Uterus (tissue), 4 donors: Measurements from ENCODE around the gene MTFR1L. TPM values are rescaled to one million over a fixed set of nuclear protein-coding genes. Genes with fewer than 3 reads are reported as not detected.

Source experiments
- DNase-seq, 2 donors: peaks; one replicate each; pipeline ENCODE4 v3.0.0-alpha.2; 2019 to 2020
- H3K27ac ChIP-seq, 2 donors: fragments of 200-600 bp; sonication (generic); 1 replicate in 1 of 2; 2 replicates in 1 of 2; pipeline ENCODE4 v1.5.1; 2016 to 2018
- H3K27me3 ChIP-seq, 2 donors: fragments of 200-600 bp; sonication (generic); one replicate each; pipeline ENCODE4 v1.5.1; 2018 to 2019; ENCODE audit warnings: control low read depth in 1 of 2
- H3K36me3 ChIP-seq, 2 donors: fragments of 200-600 bp; sonication (generic); one replicate each; pipeline ENCODE4 v1.5.1; 2019; ENCODE audit warnings: control low read depth in 1 of 2
- H3K4me1 ChIP-seq, 2 donors: fragments of 200-600 bp; sonication (generic); one replicate each; pipeline ENCODE4 v1.5.1; 2018 to 2019; ENCODE audit warnings: control low read depth in 1 of 2
- H3K4me3 ChIP-seq, 2 donors: fragments of 200-600 bp; sonication (generic); 1 replicate in 1 of 2; 2 replicates in 1 of 2; pipeline ENCODE4 v1.5.1; 2018 to 2019; ENCODE audit warnings: mild to moderate bottlenecking in 1 of 2
- H3K9me3 ChIP-seq, 2 donors: fragments of 200-600 bp; sonication (generic); one replicate each; pipeline ENCODE4 v1.5.1; 2019; ENCODE audit warnings: control low read depth in 1 of 2
- POLR2A ChIP-seq, 2 donors: fragments of 450-650 bp; IDR thresholded peaks; one replicate each; pipeline ENCODE4 v1.6.1; 2016; ENCODE audit warnings: antibody characterized with exemption in 2 of 2, mild to moderate bottlenecking in 1 of 2, moderate library complexity in 1 of 2
- intact Hi-C: fragments of 100-400 bp; cut with DNase I; formaldehyde crosslinking; loops from one replicate; pipeline ENCODE4 v1.15.1; 2023; ENCODE audit warnings: low total_unique reads
- total RNA-seq, 4 donors: library from RNA; depleted of rRNA in 3 of 4; stranded (reverse); fragments of >200 nt in 3 of 4; gene quantifications; one replicate each; pipeline versions ENCODE4 v1.1.0 to v1.2.4, GENCODE V29; 2014 to 2023
- TF ChIP-seq, protein P1 (sequence below), 4 experiments: fragments of 200-600 bp in 2 of 4; fragments of 450-650 bp in 2 of 4; sonication (generic) in 2 of 4; IDR thresholded peaks; one replicate each; pipeline ENCODE4 v1.5.1; 2016 to 2019; ENCODE audit warnings: antibody characterized with exemption in 4 of 4, mild to moderate bottlenecking in 2 of 4, moderate library complexity in 1 of 4
- donor health status: DM: yes; HTN: yes; CAD: no.

MTFR1L gene
- 100 to 1,000 TPM in 1 of 4 donors, 10 to 100 TPM in 3; 51.5 to 106 (median 63.7) TPM for total RNA-seq

DNA sequence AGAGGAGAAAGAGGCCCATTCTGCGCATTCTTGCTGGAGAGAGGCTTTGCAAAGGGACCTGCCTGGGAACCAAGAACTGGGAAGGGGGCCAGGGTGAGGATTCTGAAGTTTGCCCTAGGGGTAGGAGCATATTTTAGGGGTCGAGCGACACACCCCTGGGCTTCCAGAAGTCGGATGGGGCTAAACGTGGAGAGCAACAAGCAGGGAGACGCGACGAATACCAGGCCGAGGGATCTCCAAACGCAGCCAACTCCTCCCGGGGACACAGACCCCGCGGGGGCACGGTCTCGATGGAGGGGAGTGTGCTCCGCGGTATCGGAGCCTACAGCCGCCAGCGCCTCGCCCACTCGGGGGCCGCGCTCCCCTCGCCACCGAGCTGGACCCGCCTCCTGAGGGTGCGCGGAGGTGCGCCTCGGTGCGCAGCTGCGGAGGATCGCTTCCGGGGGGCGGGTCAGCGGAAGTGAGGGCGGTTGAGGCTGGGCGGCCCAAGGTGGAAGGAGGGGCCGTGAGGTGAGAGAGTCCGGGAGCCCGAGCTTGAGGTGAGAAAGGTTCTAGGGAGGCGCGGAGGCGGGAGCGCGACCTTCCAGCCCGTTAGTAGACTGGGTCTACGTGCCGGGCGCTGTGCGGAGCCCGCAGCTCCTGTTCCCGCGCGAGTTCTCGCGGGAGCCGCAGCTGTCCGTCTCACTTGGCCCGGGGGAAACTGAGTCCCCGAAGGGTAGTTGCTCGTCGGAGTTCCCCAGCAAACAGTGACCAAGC, at the start of gene MTFR1L:
Gene MTFR1L, plus strand, starts transcription at position 464 of the 756 bp plus-strand sequence. CDS start 3,151 bp downstream, outside the sequence.
- H3K9me3 ChIP-seq: no peaks in the 10 kb centered on the region
- H3K27me3 ChIP-seq: no peaks in the 10 kb centered on the region
- H3K4me1 ChIP-seq: peaks cover 0 to 13% of the 10 kb centered on the region in 2 donors
- no peaks in the 10 kb centered on the region for H3K36me3 ChIP-seq
- intact Hi-C loops: no loop called here
- H3K27ac ChIP-seq: peak within 1 kb of the TSS; percentile 78 to 87
- TF ChIP-seq, protein P1, sequence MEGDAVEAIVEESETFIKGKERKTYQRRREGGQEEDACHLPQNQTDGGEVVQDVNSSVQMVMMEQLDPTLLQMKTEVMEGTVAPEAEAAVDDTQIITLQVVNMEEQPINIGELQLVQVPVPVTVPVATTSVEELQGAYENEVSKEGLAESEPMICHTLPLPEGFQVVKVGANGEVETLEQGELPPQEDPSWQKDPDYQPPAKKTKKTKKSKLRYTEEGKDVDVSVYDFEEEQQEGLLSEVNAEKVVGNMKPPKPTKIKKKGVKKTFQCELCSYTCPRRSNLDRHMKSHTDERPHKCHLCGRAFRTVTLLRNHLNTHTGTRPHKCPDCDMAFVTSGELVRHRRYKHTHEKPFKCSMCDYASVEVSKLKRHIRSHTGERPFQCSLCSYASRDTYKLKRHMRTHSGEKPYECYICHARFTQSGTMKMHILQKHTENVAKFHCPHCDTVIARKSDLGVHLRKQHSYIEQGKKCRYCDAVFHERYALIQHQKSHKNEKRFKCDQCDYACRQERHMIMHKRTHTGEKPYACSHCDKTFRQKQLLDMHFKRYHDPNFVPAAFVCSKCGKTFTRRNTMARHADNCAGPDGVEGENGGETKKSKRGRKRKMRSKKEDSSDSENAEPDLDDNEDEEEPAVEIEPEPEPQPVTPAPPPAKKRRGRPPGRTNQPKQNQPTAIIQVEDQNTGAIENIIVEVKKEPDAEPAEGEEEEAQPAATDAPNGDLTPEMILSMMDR (IDR thresholded peaks at IDR 0.05): peak in 1 of 4 experiments; percentile 26
- TF ChIP-seq POLR2A (IDR thresholded peaks at IDR 0.05): peak; percentile 73 to 90
- peak; percentile 82 to 87 for DNase-seq
- H3K4me3 ChIP-seq: peak within 1 kb of the TSS; percentile 66 to 92

DNA sequence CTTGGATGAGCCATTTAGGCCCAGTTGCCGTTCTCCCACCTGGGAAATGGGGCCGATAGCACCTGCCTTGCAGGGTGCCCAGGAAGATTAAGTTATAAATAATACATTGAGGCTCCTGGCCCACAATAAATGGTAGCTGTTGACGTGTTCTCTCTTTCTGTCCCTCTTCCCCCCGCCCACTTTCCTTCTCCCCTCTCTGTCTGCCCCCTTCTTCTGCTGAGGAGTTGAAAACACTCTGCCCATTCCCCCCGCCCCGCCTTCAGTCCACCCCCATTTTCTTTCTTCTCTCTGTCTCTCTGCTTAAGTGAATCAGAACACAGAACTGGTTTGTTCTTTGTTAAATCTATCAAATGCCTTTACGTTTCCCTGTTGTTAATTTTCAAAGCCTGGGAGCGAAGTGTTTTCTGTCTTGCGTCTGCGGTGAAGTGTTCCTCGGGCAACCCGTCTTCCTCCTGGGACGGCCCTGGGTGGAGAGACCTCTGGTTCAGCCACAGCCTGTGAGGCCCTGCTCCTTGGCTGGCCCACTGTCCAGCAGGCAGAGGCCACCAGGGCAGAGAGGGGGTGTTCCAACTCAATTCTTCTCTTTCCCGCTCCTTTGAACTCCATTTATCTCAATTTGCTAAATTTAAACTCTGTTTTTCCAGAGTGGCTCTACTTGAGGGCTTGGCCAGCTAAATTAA, 49.1 kb upstream of the MTFR1L start:
- Histone ChIP-seq H3K9me3 (no peaks in the 10 kb centered on the region), H3K27ac (peak overlapping the region; percentile 56 to 77), H3K4me3 (no peak overlapping the region), H3K36me3 (no peaks in the 10 kb centered on the region), H3K4me1 (peaks cover 11 to 21% of the 10 kb centered on the region in 2 donors), H3K27me3 (no peaks in the 10 kb centered on the region)
- intact Hi-C loops: no loop called here
- TF ChIP-seq POLR2A (IDR thresholded peaks at IDR 0.05): no peak
- TF ChIP-seq, protein P1 (IDR thresholded peaks at IDR 0.05): no peak
- DNase-seq: peak in 1 of 2 donors; percentile 34

DNA sequence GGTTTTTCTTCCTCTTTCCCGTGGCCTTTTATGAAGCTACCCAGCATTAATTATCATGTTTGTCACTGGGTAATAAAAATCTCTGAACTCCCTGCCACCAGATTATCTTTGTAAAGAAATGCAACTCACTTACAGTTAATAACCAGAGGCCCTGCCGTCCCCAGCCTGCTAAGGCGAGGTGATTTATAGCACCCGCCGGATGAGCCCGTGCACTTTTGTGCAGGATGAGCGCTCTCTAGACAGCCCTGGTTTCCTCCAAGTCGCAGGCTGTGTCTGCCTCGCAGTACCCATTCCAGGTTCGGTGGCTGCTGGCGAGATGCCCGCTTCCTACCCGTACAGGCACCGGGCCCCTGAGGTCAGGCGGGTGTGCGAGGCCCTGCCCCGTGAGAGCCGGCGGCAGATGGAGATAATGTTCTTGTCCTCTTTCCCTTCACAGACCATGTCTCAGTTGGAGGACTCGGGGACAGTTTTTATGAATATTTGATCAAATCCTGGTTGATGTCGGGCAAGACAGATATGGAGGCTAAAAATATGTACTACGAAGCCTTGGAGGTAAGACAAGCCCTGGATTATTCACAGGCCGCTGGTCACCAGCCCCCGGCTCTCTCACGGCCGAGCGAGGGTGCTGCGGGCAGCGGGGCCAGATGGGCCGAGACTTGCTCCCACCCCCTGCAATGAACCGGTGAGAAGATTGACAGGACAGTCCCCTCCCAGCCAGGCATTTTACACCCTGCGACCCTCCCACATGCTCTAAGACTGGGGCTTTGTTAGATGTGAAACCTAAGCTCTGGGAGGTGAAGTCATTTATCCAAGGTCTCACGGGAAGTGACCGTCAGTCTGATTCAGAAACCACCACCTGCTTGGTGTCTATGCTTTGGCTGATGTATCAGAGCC, 48.3 kb upstream of the MTFR1L start:
- Histone ChIP-seq H3K9me3 (no peaks in the 10 kb centered on the region), H3K27ac (peak overlapping the region; percentile 56 to 77), H3K27me3 (no peaks in the 10 kb centered on the region), H3K4me1 (peaks cover 11 to 21% of the 10 kb centered on the region in 2 donors), H3K36me3 (no peaks in the 10 kb centered on the region), H3K4me3 (no peak overlapping the region)
- intact Hi-C loops: no loop called here
- TF ChIP-seq POLR2A (IDR thresholded peaks at IDR 0.05): no peak
- TF ChIP-seq, protein P1 (IDR thresholded peaks at IDR 0.05): no peak
- DNase-seq: peak; percentile 67 to 73

DNA sequence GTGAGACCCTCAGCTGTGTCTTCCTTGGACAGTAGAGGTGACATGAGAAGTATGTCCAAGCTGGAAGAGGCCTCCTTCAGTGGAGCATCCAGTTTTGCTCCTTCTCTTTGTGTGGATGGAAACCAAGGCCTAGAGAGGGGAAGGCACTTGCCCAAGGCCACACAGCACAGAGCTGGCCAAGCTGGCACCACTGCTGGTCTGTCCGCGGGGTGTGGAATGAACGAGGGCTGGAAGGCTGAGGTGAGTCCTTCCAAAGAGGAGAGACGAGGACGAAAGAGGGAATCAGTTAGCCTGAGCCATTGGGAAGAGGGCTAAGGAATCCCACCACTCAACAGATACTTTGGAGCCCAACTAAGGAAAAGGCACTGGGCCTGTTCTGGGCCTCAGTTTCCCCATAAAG, 47.6 kb upstream of the MTFR1L start:
- Histone ChIP-seq H3K27ac (no peak overlapping the region), H3K27me3 (no peaks in the 10 kb centered on the region)

More for the DNA sequence above, 47.6 kb upstream of the MTFR1L start:
- Histone ChIP-seq H3K4me1 (peaks cover 11 to 21% of the 10 kb centered on the region in 2 donors), H3K9me3 (no peaks in the 10 kb centered on the region), H3K4me3 (no peak overlapping the region), H3K36me3 (no peaks in the 10 kb centered on the region)
- DNase-seq: no peak
- TF ChIP-seq, protein P1 (IDR thresholded peaks at IDR 0.05): no peak
- intact Hi-C loops: no loop called here
